ENCODE measurements around the gene ZFP42. TPM values are rescaled to one million over a fixed set of nuclear protein-coding genes. Genes with fewer than 3 reads are reported as not detected.

Gene ZFP42
- total RNA-seq, result not detected in 2 replicates

GRCh38 chr4:187995322-187996207 lies at the start of gene ZFP42:
ZFP42 (plus strand) TSS chr4:187995771; CDS start chr4:188002808, 7,037 bp downstream.

Other genes with a start within 250 kb of the ZFP42 start
- not detected in 2 replicates for gene TRIML2, start 113.8 kb downstream of the ZFP42 start, total RNA-seq
- not detected in 2 replicates for gene TRIML1, start 143.7 kb downstream of the ZFP42 start, total RNA-seq